Panc1 (cell line): ENCODE data around the gene RAC2.
A peak's percentile ranks its signal among the peaks of the same experiment; 100 is the strongest.

Source experiments
- POLR2AphosphoS5 ChIP-seq: IDR thresholded peaks from 2 replicates; pipeline ENCODE4 v1.6.1; 2012; ENCODE audit warnings: mild to moderate bottlenecking, low read depth, low read length, moderate library complexity
- TCF7L2 ChIP-seq: IDR thresholded peaks from 2 replicates; pipeline ENCODE4 v1.6.1; 2011; ENCODE audit warnings: mild to moderate bottlenecking, low read depth, low read length, inconsistent platforms
- TF ChIP-seq, protein P1 (sequence below): fragments of 450-650 bp; IDR thresholded peaks from 2 replicates; pipeline ENCODE4 v1.5.1; 2017; ENCODE audit warnings: mild to moderate bottlenecking

DNA sequence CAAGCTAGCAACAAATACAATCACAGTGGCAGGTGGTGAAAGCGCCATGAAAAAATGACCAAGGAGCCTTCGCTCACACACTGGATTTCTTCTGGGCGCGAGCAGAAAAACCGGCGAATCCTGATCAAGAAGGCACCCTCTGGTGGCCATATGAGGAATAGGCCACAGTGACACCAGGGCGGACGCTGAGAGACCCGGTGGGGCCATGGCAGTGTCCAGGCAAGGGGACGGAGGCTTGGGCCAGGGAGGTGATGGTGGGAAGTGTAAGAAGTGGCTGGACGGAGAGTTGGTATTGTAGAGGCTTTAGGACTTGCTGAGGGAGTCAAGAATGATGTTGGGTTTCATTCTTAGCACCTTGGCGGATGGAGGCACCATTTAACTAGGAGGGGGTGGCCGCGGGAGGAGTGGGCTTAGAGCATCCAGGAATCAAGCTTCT lies 16.9 kb upstream of the RAC2 start:
- TF ChIP-seq, protein P1, sequence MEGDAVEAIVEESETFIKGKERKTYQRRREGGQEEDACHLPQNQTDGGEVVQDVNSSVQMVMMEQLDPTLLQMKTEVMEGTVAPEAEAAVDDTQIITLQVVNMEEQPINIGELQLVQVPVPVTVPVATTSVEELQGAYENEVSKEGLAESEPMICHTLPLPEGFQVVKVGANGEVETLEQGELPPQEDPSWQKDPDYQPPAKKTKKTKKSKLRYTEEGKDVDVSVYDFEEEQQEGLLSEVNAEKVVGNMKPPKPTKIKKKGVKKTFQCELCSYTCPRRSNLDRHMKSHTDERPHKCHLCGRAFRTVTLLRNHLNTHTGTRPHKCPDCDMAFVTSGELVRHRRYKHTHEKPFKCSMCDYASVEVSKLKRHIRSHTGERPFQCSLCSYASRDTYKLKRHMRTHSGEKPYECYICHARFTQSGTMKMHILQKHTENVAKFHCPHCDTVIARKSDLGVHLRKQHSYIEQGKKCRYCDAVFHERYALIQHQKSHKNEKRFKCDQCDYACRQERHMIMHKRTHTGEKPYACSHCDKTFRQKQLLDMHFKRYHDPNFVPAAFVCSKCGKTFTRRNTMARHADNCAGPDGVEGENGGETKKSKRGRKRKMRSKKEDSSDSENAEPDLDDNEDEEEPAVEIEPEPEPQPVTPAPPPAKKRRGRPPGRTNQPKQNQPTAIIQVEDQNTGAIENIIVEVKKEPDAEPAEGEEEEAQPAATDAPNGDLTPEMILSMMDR: peak; percentile 87
- no peak for TF ChIP-seq POLR2AphosphoS5
- no peak for TF ChIP-seq TCF7L2
